WTC11 (cell line): ENCODE results near the gene CLEC1A. TPM values are rescaled to one million over a fixed set of nuclear protein-coding genes. Genes with fewer than 3 reads are reported as not detected.

Source experiments
- ATAC-seq: fragments of 200-7000 bp; cut with Tn5 transposase; 2 replicates; pipeline ENCODE4 v1.10.0; 2021; ENCODE audit warnings: mild to moderate bottlenecking, moderate library complexity
- CTCF ChIA-PET: fragments of 300-600 bp; sonication (Branson Sonifier 250); formaldehyde crosslinking; loops from one replicate; lab custom pipeline; 2021; ENCODE audit warnings: antibody characterized with exemption; lab: Charles Lee
- POLR2A ChIA-PET: fragments of 350-600 bp; sonication (Branson Sonifier 250); formaldehyde crosslinking; loops from one replicate; lab custom pipeline; 2021; ENCODE audit warnings: antibody characterized with exemption; lab: Charles Lee
- DNase-seq: peaks from one replicate; pipeline ENCODE4 v3.0.0; 2021; ENCODE audit warnings: low spot score
- H3K27ac Mint-ChIP-seq: 2 replicates; pipeline ENCODE4 v1.8.0; 2021; ENCODE audit warnings: mixed read lengths
- H3K27me3 Mint-ChIP-seq: 2 replicates; pipeline ENCODE4 v1.8.0; 2021; ENCODE audit warnings: low read depth, mild to moderate bottlenecking, moderate library complexity, mixed read lengths
- H3K36me3 Mint-ChIP-seq: 2 replicates; pipeline ENCODE4 v1.8.0; 2021; ENCODE audit warnings: mixed read lengths
- H3K4me1 Mint-ChIP-seq: 2 replicates; pipeline ENCODE4 v1.8.0; 2022; ENCODE audit warnings: mixed read lengths
- H3K4me3 Mint-ChIP-seq: 2 replicates; pipeline ENCODE4 v1.8.0; 2021; ENCODE audit warnings: mild to moderate bottlenecking, moderate library complexity, mixed read lengths
- H3K9me3 Mint-ChIP-seq: 2 replicates; pipeline ENCODE4 v1.8.0; 2021; ENCODE audit warnings: mixed read lengths
- AR ChIP-seq: fragments of 250-450 bp; sonication (Bioruptor Pico); IDR thresholded peaks from 2 replicates; pipeline ENCODE4 v1.9.0; 2021; ENCODE audit warnings: mild to moderate bottlenecking
- ARID4B ChIP-seq: sonication (generic); formaldehyde crosslinking; IDR thresholded peaks from 2 replicates; pipeline ENCODE4 v1.8.0; 2023; ENCODE audit warnings: missing genetic modification reagents, mild to moderate bottlenecking, borderline replicate concordance
- ATF6 ChIP-seq: sonication (generic); formaldehyde crosslinking; IDR thresholded peaks from 2 replicates; pipeline ENCODE4 v1.8.1; 2023; ENCODE audit warnings: mild to moderate bottlenecking, missing genetic modification reagents
- E2F4 ChIP-seq: sonication (generic); formaldehyde crosslinking; IDR thresholded peaks from 2 replicates; pipeline ENCODE4 v1.8.1; 2022; ENCODE audit warnings: low read depth, mild to moderate bottlenecking, moderate library complexity, missing genetic modification reagents, borderline replicate concordance
- E2F5 ChIP-seq: sonication (generic); formaldehyde crosslinking; IDR thresholded peaks from 2 replicates; pipeline ENCODE4 v1.8.1; 2022; ENCODE audit warnings: mild to moderate bottlenecking, moderate library complexity, missing genetic modification reagents
- ERG ChIP-seq: fragments of 250-450 bp; sonication (Bioruptor Pico); IDR thresholded peaks from 2 replicates; pipeline ENCODE4 v1.8.0; 2021; ENCODE audit warnings: mild to moderate bottlenecking
- ETV6 ChIP-seq: sonication (generic); formaldehyde crosslinking; IDR thresholded peaks from 2 replicates; pipeline ENCODE4 v1.8.1; 2022; ENCODE audit warnings: mild to moderate bottlenecking, missing genetic modification reagents
- FOXJ3 ChIP-seq: sonication (generic); formaldehyde crosslinking; IDR thresholded peaks from 2 replicates; pipeline ENCODE4 v1.9.0; 2021; ENCODE audit warnings: missing genetic modification reagents, mild to moderate bottlenecking, borderline replicate concordance
- FOXK1 ChIP-seq: sonication (generic); formaldehyde crosslinking; IDR thresholded peaks from 2 replicates; pipeline ENCODE4 v1.8.0; 2022; ENCODE audit warnings: mild to moderate bottlenecking, moderate library complexity, missing genetic modification reagents
- JUN ChIP-seq: sonication (generic); formaldehyde crosslinking; IDR thresholded peaks from 2 replicates; pipeline ENCODE4 v1.8.0; 2023; ENCODE audit warnings: mild to moderate bottlenecking, missing genetic modification reagents
- NR2C2 ChIP-seq: sonication (generic); formaldehyde crosslinking; IDR thresholded peaks from 2 replicates; pipeline ENCODE4 v1.8.0; 2022; ENCODE audit warnings: mild to moderate bottlenecking, missing genetic modification reagents
- TCF7 ChIP-seq: sonication (generic); formaldehyde crosslinking; IDR thresholded peaks from 2 replicates; pipeline ENCODE4 v1.8.0; 2022; ENCODE audit warnings: mild to moderate bottlenecking, low read depth, missing genetic modification reagents, moderate library complexity
- TEAD4 ChIP-seq: sonication (generic); formaldehyde crosslinking; IDR thresholded peaks from 2 replicates; pipeline ENCODE4 v1.8.0; 2022; ENCODE audit warnings: mild to moderate bottlenecking, missing genetic modification reagents
- ZNF219 ChIP-seq: sonication (generic); formaldehyde crosslinking; IDR thresholded peaks from 2 replicates; pipeline ENCODE4 v1.8.0; 2023; ENCODE audit warnings: missing genetic modification reagents, mild to moderate bottlenecking, borderline replicate concordance
- ZNF232 ChIP-seq: sonication (generic); formaldehyde crosslinking; IDR thresholded peaks from 2 replicates; pipeline ENCODE4 v1.8.0; 2022; ENCODE audit warnings: mild to moderate bottlenecking, missing genetic modification reagents
- ZNF423 ChIP-seq: fragments of 250-450 bp; sonication (Bioruptor Pico); IDR thresholded peaks from 2 replicates; pipeline ENCODE4 v2.1.2; 2022; ENCODE audit warnings: mild to moderate bottlenecking, moderate library complexity
- ZNF425 ChIP-seq: fragments of 250-450 bp; sonication (Bioruptor Pico); conservative IDR thresholded peaks from 2 replicates; pipeline ENCODE4 v1.9.0; 2021; ENCODE audit warnings: mild to moderate bottlenecking
- ZSCAN18 ChIP-seq: fragments of 250-450 bp; sonication (Bioruptor Pico); IDR thresholded peaks from 2 replicates; pipeline ENCODE4 v2.1.2; 2022; ENCODE audit warnings: mild to moderate bottlenecking, moderate library complexity
- total RNA-seq: library from RNA; stranded (reverse); gene quantifications from 3 replicates; pipeline ENCODE4 v1.2.3, GENCODE V29; 2021

The CLEC1A gene
- total RNA-seq, 1 experiment from 2014 or later, result not detected

GRCh38 chr12:10113075-10113474 lies 14.3 kb upstream of the CLEC1A start:
- H3K4me1 Mint-ChIP-seq, result no peaks in the 10 kb centered on the region
- no peak for DNase-seq
- no peak overlapping the region for H3K4me3 Mint-ChIP-seq
- ATAC-seq, result no peak
- TF ChIP-seq ARID4B (CRISPR knock-in tag), result no peak
- no peak for TF ChIP-seq ZNF219 (CRISPR knock-in tag)
- TF ChIP-seq TCF7, result no peak
- no peak for TF ChIP-seq ETV6 (CRISPR knock-in tag)
- no peak for TF ChIP-seq ZNF232
- TF ChIP-seq ZSCAN18 (CRISPR knock-in tag), result no peak
- TF ChIP-seq TEAD4 (CRISPR knock-in tag), result no peak
- no peak for TF ChIP-seq ATF6 (CRISPR knock-in tag)
- ChIA-PET CTCF (no interaction called here), POLR2A (no interaction called here)
- peaks cover 14% of the 10 kb centered on the region for H3K9me3 Mint-ChIP-seq
- no peaks in the 10 kb centered on the region for H3K27me3 Mint-ChIP-seq
- H3K27ac Mint-ChIP-seq, result no peak overlapping the region
- peaks cover 3% of the 10 kb centered on the region; the same call in 1 of the 2 replicates for H3K36me3 Mint-ChIP-seq

GRCh38 chr12:10111451-10111850 lies 12.7 kb upstream of the CLEC1A start:
- H3K4me3 Mint-ChIP-seq, result no peak overlapping the region
- ChIA-PET POLR2A (interaction anchor here (0.6 kb wide), 1 partner anchor 98 kb away, joined by 3 read pairs; no protein-coding TSS in a partner anchor), CTCF (no interaction called here)
- peaks cover 3% of the 10 kb centered on the region; the same call in 1 of the 2 replicates for H3K36me3 Mint-ChIP-seq
- no peaks in the 10 kb centered on the region for H3K27me3 Mint-ChIP-seq
- ATAC-seq (no peak), DNase-seq (no peak)
- peaks cover 21% of the 10 kb centered on the region for H3K9me3 Mint-ChIP-seq
- no peaks in the 10 kb centered on the region for H3K4me1 Mint-ChIP-seq
- H3K27ac Mint-ChIP-seq, result no peak overlapping the region
- TF ChIP-seq E2F4 (no peak), FOXJ3 (CRISPR knock-in tag) (no peak), ZNF423 (CRISPR knock-in tag) (no peak), E2F5 (CRISPR knock-in tag) (no peak), FOXK1 (CRISPR knock-in tag) (no peak), AR (CRISPR knock-in tag) (no peak), NR2C2 (no peak), JUN (CRISPR knock-in tag) (no peak), ERG (no peak), ZNF425 (no peak)
